Measurements from ENCODE around the gene C1orf35. TPM values are rescaled to one million over a fixed set of nuclear protein-coding genes. Genes with fewer than 3 reads are reported as not detected.

C1orf35 gene
- total RNA-seq, 6 experiments from 2014 or later, result 3.4 to 6.3 (median 5.2) TPM

DNA sequence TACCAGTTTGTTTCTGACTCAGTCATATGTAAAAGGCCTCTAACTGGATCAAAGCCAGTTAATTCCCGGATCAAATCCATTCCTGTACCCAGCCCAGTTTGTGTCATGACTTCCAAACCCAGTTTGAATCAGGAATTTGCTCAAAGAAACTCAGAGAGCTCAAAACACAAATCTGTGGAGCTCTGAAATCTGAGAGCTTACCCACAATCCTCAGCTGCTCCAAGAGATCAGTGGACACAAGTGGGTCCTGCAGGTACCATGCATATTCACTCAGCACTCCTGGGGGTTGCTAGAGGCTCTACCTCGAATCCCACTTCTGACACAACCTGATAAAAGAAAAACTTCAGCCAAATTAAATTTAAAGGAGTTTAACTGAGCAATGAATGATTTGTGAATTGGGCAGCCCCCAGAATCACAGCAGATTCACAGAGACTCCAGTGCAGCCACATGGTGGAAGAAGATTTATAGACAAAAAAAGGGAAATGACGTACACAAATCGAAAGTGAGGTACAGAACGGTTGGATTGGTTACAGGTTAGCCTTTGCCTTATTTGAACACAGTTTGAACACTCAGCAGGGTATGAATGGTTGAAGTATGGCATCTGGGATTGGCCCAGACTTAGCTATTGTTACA, 17.8 kb upstream of the C1orf35 start:
- ATAC-seq, result no peak
- no peak overlapping the region for H3K4me3 ChIP-seq
- WGBS (ENCODE audit: insufficient coverage, low coverage, low lambda C conversion rate, missing lambda C conversion rate), result 61% methylated on average over 5 of the region's 5 CpGs
- no peaks in the 10 kb centered on the region for H3K36me3 ChIP-seq
- no peaks in the 10 kb centered on the region for H3K27me3 ChIP-seq
- no peak overlapping the region for H3K27ac ChIP-seq
- intact Hi-C loops (cut with DNase I), result no loop called here
- TF ChIP-seq POLR2A (IDR thresholded peaks at IDR 0.05), result no peak
- TF ChIP-seq, protein P1, sequence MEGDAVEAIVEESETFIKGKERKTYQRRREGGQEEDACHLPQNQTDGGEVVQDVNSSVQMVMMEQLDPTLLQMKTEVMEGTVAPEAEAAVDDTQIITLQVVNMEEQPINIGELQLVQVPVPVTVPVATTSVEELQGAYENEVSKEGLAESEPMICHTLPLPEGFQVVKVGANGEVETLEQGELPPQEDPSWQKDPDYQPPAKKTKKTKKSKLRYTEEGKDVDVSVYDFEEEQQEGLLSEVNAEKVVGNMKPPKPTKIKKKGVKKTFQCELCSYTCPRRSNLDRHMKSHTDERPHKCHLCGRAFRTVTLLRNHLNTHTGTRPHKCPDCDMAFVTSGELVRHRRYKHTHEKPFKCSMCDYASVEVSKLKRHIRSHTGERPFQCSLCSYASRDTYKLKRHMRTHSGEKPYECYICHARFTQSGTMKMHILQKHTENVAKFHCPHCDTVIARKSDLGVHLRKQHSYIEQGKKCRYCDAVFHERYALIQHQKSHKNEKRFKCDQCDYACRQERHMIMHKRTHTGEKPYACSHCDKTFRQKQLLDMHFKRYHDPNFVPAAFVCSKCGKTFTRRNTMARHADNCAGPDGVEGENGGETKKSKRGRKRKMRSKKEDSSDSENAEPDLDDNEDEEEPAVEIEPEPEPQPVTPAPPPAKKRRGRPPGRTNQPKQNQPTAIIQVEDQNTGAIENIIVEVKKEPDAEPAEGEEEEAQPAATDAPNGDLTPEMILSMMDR (IDR thresholded peaks at IDR 0.05), result no peak
- no peak for DNase-seq
- H3K4me1 ChIP-seq, result no peaks in the 10 kb centered on the region
- H3K9me3 ChIP-seq, result no peaks in the 10 kb centered on the region

DNA sequence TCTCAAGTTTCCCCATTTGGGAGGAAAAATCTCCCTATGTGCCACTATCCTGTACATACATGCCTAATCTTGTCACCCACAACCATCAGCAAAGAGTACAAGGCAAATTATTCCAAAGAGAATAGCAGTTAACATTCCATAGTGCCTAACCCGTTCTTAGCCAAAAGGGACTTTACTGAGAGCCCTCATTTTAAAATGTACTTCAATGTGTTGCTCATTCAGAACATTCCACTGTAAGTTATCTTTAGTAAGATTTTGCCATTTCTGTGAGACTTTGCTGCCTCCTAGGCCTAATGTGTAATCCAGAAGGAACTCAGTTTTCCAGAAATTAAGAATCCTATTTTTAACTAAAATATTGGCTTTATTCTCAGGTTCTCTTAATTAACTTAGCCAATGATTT, 17.2 kb upstream of the C1orf35 start:
- H3K4me1 ChIP-seq, result no peaks in the 10 kb centered on the region
- H3K27ac ChIP-seq, result no peak overlapping the region
- intact Hi-C loops (cut with DNase I), result no loop called here
- H3K36me3 ChIP-seq, result no peaks in the 10 kb centered on the region
- 82% methylated on average over 1 of the region's 1 CpG for WGBS (ENCODE audit: insufficient coverage, low coverage, low lambda C conversion rate, missing lambda C conversion rate)
- TF ChIP-seq, protein P1 (IDR thresholded peaks at IDR 0.05), result no peak
- TF ChIP-seq POLR2A (IDR thresholded peaks at IDR 0.05), result no peak
- no peaks in the 10 kb centered on the region for H3K27me3 ChIP-seq
- DNase-seq, result no peak
- no peak overlapping the region for H3K4me3 ChIP-seq
- no peaks in the 10 kb centered on the region for H3K9me3 ChIP-seq
- ATAC-seq, result no peak

DNA sequence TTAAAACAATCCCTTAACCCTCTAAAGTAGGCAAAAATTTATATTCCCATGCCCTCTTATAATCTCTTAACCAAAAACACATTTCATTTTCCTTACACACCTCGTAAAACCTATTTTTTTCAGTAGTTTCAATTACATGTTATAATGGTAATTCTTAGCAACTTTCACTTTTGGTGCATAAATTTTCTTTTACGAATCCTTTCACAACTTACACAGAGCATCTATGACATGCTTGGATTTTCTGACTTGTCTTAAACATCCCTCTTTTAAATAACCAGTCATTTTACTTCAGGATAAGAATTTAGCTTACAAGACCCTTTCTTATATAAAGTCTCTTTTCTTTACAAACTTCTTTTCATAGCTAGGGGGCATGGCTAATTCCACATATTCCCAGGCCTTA, 14.9 kb upstream of the C1orf35 start:
- no peaks in the 10 kb centered on the region for H3K4me1 ChIP-seq
- no peaks in the 10 kb centered on the region for H3K9me3 ChIP-seq
- H3K4me3 ChIP-seq, result no peak overlapping the region
- H3K27ac ChIP-seq, result no peak overlapping the region
- no peaks in the 10 kb centered on the region for H3K27me3 ChIP-seq
- DNase-seq (no peak), ATAC-seq (no peak)
- TF ChIP-seq, protein P1 (IDR thresholded peaks at IDR 0.05), result no peak
- TF ChIP-seq POLR2A (IDR thresholded peaks at IDR 0.05), result no peak
- WGBS (ENCODE audit: insufficient coverage, low coverage, low lambda C conversion rate, missing lambda C conversion rate), result 72% methylated on average over 2 of the region's 2 CpGs
- intact Hi-C loops (cut with DNase I), result no loop called here
- no peaks in the 10 kb centered on the region for H3K36me3 ChIP-seq

DNA sequence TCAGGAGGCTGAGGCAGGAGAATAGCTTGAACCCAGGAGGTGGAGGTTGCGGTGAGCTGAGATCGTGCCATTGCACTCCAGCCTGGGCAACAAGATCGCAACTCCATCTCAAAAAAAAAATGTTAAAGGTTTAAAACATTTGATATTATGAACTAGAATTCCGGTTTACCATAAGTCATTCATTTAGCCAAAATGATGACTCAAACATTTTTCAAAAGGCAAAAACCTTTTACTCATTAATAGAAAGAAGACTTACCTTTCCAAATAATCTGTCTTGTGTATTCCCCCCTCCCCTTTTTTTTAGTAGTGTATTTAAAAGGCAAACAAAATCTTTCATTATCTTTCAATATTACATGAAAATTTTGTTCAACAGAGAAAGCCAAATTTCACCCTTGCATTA, 14.2 kb upstream of the C1orf35 start:
- Histone ChIP-seq H3K4me3 (no peak overlapping the region), H3K27ac (no peak overlapping the region), H3K36me3 (no peaks in the 10 kb centered on the region), H3K4me1 (no peaks in the 10 kb centered on the region), H3K9me3 (no peaks in the 10 kb centered on the region), H3K27me3 (no peaks in the 10 kb centered on the region)
- DNase-seq (no peak), ATAC-seq (no peak)
- intact Hi-C loops (cut with DNase I), result no loop called here
- TF ChIP-seq, protein P1 (IDR thresholded peaks at IDR 0.05), result no peak
- no peak for TF ChIP-seq POLR2A (IDR thresholded peaks at IDR 0.05)
- WGBS (ENCODE audit: insufficient coverage, low coverage, low lambda C conversion rate, missing lambda C conversion rate), result 96% methylated on average over 4 of the region's 4 CpGs

DNA sequence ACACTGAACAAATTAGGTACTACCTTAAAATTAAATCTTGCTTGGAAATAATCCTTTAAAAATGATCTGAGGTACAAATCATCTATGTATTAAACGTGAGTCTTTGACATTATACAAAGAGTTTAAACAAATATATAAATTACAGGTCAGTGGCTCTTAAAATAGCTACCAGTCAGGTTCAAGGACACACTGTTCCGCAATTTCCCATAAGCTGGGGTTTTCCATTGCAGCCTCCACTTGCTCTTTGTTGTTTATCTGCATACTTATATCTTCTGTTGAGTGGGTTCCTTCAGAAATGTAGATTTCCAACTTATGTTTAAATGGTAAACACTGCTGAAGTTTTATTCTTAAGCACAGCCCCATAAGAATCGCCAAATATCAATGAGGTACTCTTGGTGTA, 11.7 kb upstream of the C1orf35 start:
- Histone ChIP-seq H3K9me3 (no peaks in the 10 kb centered on the region), H3K27ac (no peak overlapping the region), H3K4me3 (no peak overlapping the region), H3K27me3 (no peaks in the 10 kb centered on the region), H3K4me1 (no peaks in the 10 kb centered on the region), H3K36me3 (no peaks in the 10 kb centered on the region)
- DNase-seq (no peak), ATAC-seq (no peak)
- TF ChIP-seq, protein P1 (IDR thresholded peaks at IDR 0.05), result no peak
- no peak for TF ChIP-seq POLR2A (IDR thresholded peaks at IDR 0.05)
- 51% methylated on average over 3 of the region's 3 CpGs for WGBS (ENCODE audit: insufficient coverage, low coverage, low lambda C conversion rate, missing lambda C conversion rate)
- intact Hi-C loops (cut with DNase I), result no loop called here
